B cell (primary cell): Measurements from ENCODE around the gene ZCCHC7. TPM values are rescaled to one million over a fixed set of nuclear protein-coding genes. Genes with fewer than 3 reads are reported as not detected.

Source experiments
- ATAC-seq: fragments of 200-7000 bp; cut with Tn5 transposase; one replicate; pipeline ENCODE4 v1.10.0; 2021; ENCODE audit warnings: low read depth, mild to moderate bottlenecking, moderate number of reproducible peaks, moderate library complexity
- CTCF ChIA-PET: fragments of 350-600 bp; sonication (Branson Sonifier 250); formaldehyde crosslinking; loops from one replicate; lab custom pipeline; 2021; ENCODE audit warnings: antibody characterized with exemption, inconsistent platforms; lab: Charles Lee
- POLR2A ChIA-PET: fragments of 350-600 bp; sonication (Branson Sonifier 250); formaldehyde crosslinking; loops from one replicate; lab custom pipeline; 2021; ENCODE audit warnings: antibody characterized with exemption; lab: Charles Lee
- DNase-seq: peaks from one replicate; pipeline ENCODE4 v3.0.0; 2013
- H2AFZ ChIP-seq: 2 replicates; pipeline ENCODE4 v1.6.1; 2012; ENCODE audit warnings: mild to moderate bottlenecking, low read depth, low read length; ENCODE audit not compliant: insufficient read depth, poor library complexity, severe bottlenecking
- H3K27ac ChIP-seq, 2 donors: 1 replicate in 1 of 2; 2 replicates in 1 of 2; pipeline ENCODE4 v1.5.1; 2012 to 2013; ENCODE audit warnings: low read length in 2 of 2, mild to moderate bottlenecking in 2 of 2, moderate library complexity in 1 of 2
- H3K27me3 ChIP-seq, 4 experiments: fragments of 200-600 bp in 1 of 4; sonication (generic) in 1 of 4; replicated peaks in 1 of 4; 1 replicate in 2 of 4; 2 replicates in 2 of 4; pipeline versions ENCODE4 v1.6.1 to v1.7.0; 2013 to 2016; ENCODE audit warnings: low read length in 3 of 4, mild to moderate bottlenecking in 2 of 4, mixed read lengths in 1 of 4, moderate library complexity in 1 of 4; ENCODE audit not compliant: insufficient read depth in 4 of 4, control insufficient read depth in 3 of 4; ENCODE audit errors: control extremely low read depth in 1 of 4
- H3K36me3 ChIP-seq, 2 experiments: replicated peaks in 1 of 2; 1 replicate in 1 of 2; 2 replicates in 1 of 2; pipeline versions ENCODE4 v1.6.1 to v1.7.1; 2013; ENCODE audit warnings: low read length in 1 of 2; ENCODE audit not compliant: insufficient read depth in 2 of 2, control insufficient read depth in 1 of 2; ENCODE audit errors: control extremely low read depth in 1 of 2, extremely low read depth in 1 of 2
- H3K4me1 ChIP-seq, 2 donors: fragments of 200-600 bp in 1 of 2; sonication (generic) in 1 of 2; 1 replicate in 1 of 2; 2 replicates in 1 of 2; pipeline versions ENCODE4 v1.5.1 to v1.6.1; 2013 to 2017; ENCODE audit warnings: low read length in 2 of 2; ENCODE audit not compliant: control insufficient read depth in 2 of 2, insufficient read depth in 2 of 2
- H3K4me2 ChIP-seq: replicated peaks from 2 replicates; pipeline ENCODE3; 2012; ENCODE audit warnings: mild to moderate bottlenecking, low read depth, low read length; ENCODE audit not compliant: poor library complexity, severe bottlenecking
- H3K4me3 ChIP-seq, 5 experiments: fragments of 200-600 bp in 1 of 5; sonication (generic) in 1 of 5; 1 replicate in 3 of 5; 2 replicates in 2 of 5; pipeline versions ENCODE4 v1.5.1 to v1.7.0; 2011 to 2016; ENCODE audit warnings: low read length in 4 of 5, mild to moderate bottlenecking in 4 of 5, low read depth in 2 of 5, control low read depth in 1 of 5, moderate library complexity in 1 of 5; ENCODE audit not compliant: insufficient read depth in 1 of 5; ENCODE audit errors: control extremely low read depth in 1 of 5, extremely low read depth in 1 of 5
- H3K79me2 ChIP-seq: fragments of 200-600 bp; sonication (generic); one replicate; pipeline ENCODE4 v1.6.0; 2016; ENCODE audit warnings: low read length; ENCODE audit not compliant: control insufficient read depth, insufficient read depth
- H3K9ac ChIP-seq: fragments of 200-600 bp; sonication (generic); 2 replicates; pipeline ENCODE4 v1.6.1; 2017; ENCODE audit warnings: mild to moderate bottlenecking, low read length, moderate library complexity
- H3K9me3 ChIP-seq, 3 donors: one replicate each; pipeline versions ENCODE4 v1.6.1 to v1.7.1; 2013; ENCODE audit warnings: low read length in 2 of 3; ENCODE audit not compliant: control insufficient read depth in 2 of 3, insufficient read depth in 1 of 3; ENCODE audit errors: control extremely low read depth in 1 of 3
- H4K20me1 ChIP-seq: 2 replicates; pipeline ENCODE4 v1.6.0; 2012; ENCODE audit warnings: mild to moderate bottlenecking, low read length; ENCODE audit not compliant: insufficient read depth, control insufficient read depth, poor library complexity, severe bottlenecking
- H3K27ac Mint-ChIP-seq: one replicate; pipeline ENCODE4 v1.8.0; 2021; ENCODE audit warnings: mixed read lengths
- H3K27me3 Mint-ChIP-seq: one replicate; pipeline ENCODE4 v1.8.0; 2021; ENCODE audit warnings: mixed read lengths
- H3K4me1 Mint-ChIP-seq: one replicate; pipeline ENCODE4 v1.8.0; 2021; ENCODE audit warnings: mixed read lengths
- H3K4me3 Mint-ChIP-seq: one replicate; pipeline ENCODE4 v1.8.0; 2021; ENCODE audit warnings: mixed read lengths
- H3K9me3 Mint-ChIP-seq: one replicate; pipeline ENCODE4 v1.8.0; 2022; ENCODE audit warnings: mixed read lengths; ENCODE audit not compliant: insufficient read depth
- EZH2 ChIP-seq: IDR thresholded peaks from 2 replicates; pipeline ENCODE4 v1.6.1; 2012; ENCODE audit warnings: borderline replicate concordance, low read depth, mild to moderate bottlenecking, moderate library complexity, low read length; ENCODE audit not compliant: insufficient read depth, poor library complexity, severe bottlenecking
- WGBS: methylation state at CpG from one replicate; pipeline ENCODE4 v1.1.5; 2013; ENCODE audit warnings: missing lambda C conversion rate; ENCODE audit not compliant: insufficient coverage; 5-methylcytosine and 5-hydroxymethylcytosine counted together
- intact Hi-C: fragments of 100-400 bp; cut with micrococcal nuclease; formaldehyde crosslinking; loops from one replicate; pipeline ENCODE4 v1.10.0; 2022
- polyA plus RNA-seq: library from polyadenylated mRNA; depleted of rRNA; stranded (reverse); fragments of >200 nt; gene quantifications from 2 replicates; pipeline ENCODE4 v1.2.3, GENCODE V29; 2012
- total RNA-seq, 2 donors: library from RNA; stranded (reverse); fragments of 120-200 nt in 1 of 2; gene quantifications; 1 replicate in 1 of 2; 2 replicates in 1 of 2; pipeline versions ENCODE4 v1.2.3 to v1.2.4, GENCODE V29; 2013 to 2022
- TF ChIP-seq, protein P1 (sequence below): fragments of 200-600 bp; IDR thresholded peaks from one replicate; pipeline ENCODE4 v1.8.0; 2022; ENCODE audit warnings: antibody characterized with exemption, mild to moderate bottlenecking

Gene ZCCHC7
- total and polyA plus RNA-seq, 2 donors (not counting 1 experiment from before 2014, with no cell fraction given): 56.3 to 83.5 TPM

GRCh38 chr9:37342493-37342892 is 222.1 kb downstream of the ZCCHC7 start:
- Histone ChIP-seq H3K9me3 (no peaks in the 10 kb centered on the region), H3K4me3 (no peak overlapping the region), H3K27me3 (no peaks in the 10 kb centered on the region), H3K4me2 (peak overlapping the region; percentile 11), H4K20me1 (peaks cover 4% of the 10 kb centered on the region), H3K27ac (peak overlapping the region in 1 of 2 donors; percentile 77), H3K79me2 (peaks cover 79% of the 10 kb centered on the region), H2AFZ (no peak overlapping the region), H3K36me3 (peaks cover 0 to 11% of the 10 kb centered on the region in 2 experiments), H3K4me1 (peaks cover 45 to 61% of the 10 kb centered on the region in 2 donors), H3K9ac (no peak overlapping the region)
- no peaks in the 10 kb centered on the region for H3K27me3 Mint-ChIP-seq
- CTCF ChIA-PET: interaction anchor here (1.0 to 1.3 kb wide), 2 partner anchors 58 to 353 kb away, joined by 3 read pairs; no protein-coding TSS in a partner anchor
- DNase-seq (no peak), ATAC-seq (no peak)
- H3K27ac Mint-ChIP-seq: no peak overlapping the region
- no peaks in the 10 kb centered on the region for H3K9me3 Mint-ChIP-seq
- WGBS: 100% methylated on average over 1 of the region's 2 CpGs
- peaks cover 42% of the 10 kb centered on the region for H3K4me1 Mint-ChIP-seq
- POLR2A ChIA-PET: no interaction called here
- TF ChIP-seq EZH2: no peak
- intact Hi-C loops: no loop called here
- H3K4me3 Mint-ChIP-seq: no peak overlapping the region

DNA sequence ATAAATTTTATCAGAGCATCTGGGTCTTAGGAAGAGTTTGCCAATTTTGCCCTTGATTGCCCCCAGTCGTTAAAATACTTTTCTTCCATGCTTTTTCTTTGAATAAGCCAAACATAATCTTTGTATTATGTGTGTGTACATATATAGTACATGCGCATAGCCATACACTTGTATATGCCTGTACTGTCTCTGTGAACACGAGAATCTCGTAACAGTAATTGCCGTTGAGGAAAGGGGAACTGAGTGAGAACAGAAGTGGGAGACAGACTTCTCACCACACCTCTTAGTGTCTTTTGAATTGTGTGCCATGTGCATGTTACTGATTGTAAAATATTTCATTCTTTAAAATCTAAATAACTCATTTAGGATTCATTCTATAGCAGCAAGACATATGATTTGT is 222.5 kb downstream of the ZCCHC7 start:
- Histone ChIP-seq H3K27me3 (no peaks in the 10 kb centered on the region), H3K4me2 (peak overlapping the region; percentile 11), H3K9ac (no peak overlapping the region), H3K79me2 (peaks cover 82% of the 10 kb centered on the region), H3K9me3 (no peaks in the 10 kb centered on the region), H3K27ac (peak overlapping the region in 1 of 2 donors; percentile 77), H3K36me3 (peaks cover 2 to 14% of the 10 kb centered on the region in 2 experiments), H3K4me3 (no peak overlapping the region), H4K20me1 (peaks cover 4% of the 10 kb centered on the region), H2AFZ (no peak overlapping the region), H3K4me1 (peaks cover 41 to 57% of the 10 kb centered on the region in 2 donors)
- intact Hi-C loops: no loop called here
- ChIA-PET POLR2A (no interaction called here), CTCF (no interaction called here)
- WGBS: 7% methylated on average over 3 of the region's 5 CpGs
- DNase-seq (no peak), ATAC-seq (peak; percentile 24)
- no peak overlapping the region for H3K4me3 Mint-ChIP-seq
- no peaks in the 10 kb centered on the region for H3K27me3 Mint-ChIP-seq
- no peak for TF ChIP-seq EZH2
- TF ChIP-seq, protein P1, sequence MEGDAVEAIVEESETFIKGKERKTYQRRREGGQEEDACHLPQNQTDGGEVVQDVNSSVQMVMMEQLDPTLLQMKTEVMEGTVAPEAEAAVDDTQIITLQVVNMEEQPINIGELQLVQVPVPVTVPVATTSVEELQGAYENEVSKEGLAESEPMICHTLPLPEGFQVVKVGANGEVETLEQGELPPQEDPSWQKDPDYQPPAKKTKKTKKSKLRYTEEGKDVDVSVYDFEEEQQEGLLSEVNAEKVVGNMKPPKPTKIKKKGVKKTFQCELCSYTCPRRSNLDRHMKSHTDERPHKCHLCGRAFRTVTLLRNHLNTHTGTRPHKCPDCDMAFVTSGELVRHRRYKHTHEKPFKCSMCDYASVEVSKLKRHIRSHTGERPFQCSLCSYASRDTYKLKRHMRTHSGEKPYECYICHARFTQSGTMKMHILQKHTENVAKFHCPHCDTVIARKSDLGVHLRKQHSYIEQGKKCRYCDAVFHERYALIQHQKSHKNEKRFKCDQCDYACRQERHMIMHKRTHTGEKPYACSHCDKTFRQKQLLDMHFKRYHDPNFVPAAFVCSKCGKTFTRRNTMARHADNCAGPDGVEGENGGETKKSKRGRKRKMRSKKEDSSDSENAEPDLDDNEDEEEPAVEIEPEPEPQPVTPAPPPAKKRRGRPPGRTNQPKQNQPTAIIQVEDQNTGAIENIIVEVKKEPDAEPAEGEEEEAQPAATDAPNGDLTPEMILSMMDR: no peak
- H3K27ac Mint-ChIP-seq: no peak overlapping the region
- no peaks in the 10 kb centered on the region for H3K9me3 Mint-ChIP-seq
- H3K4me1 Mint-ChIP-seq: peaks cover 42% of the 10 kb centered on the region
